Stimulated activated naive B cell treated with anti-CD40 and anti-IgM and Interleukin-4, amounts not matched to agents 10 μg/mL and 1 μg/mL and 100 μg/mL, for 72 hours (primary cell): ENCODE data around the gene MAD1L1.
A peak's percentile ranks its signal among the peaks of the same experiment; 100 is the strongest.
"Not testable (repeated sequence)": the region's sequence is repeated elsewhere in the genome, so short reads cannot be mapped to it uniquely, and the experiment has no call there.

Experiments
- ATAC-seq, 2 donors: fragments of 150-1000 bp; cut with Tn5 transposase; replicated peaks; 2 replicates each; pipeline ENCODE4 v1.10.0; 2021; ENCODE audit warnings: moderate library complexity in 1 of 2
- DNase-seq: peaks from one replicate; pipeline ENCODE4 v3.0.0; 2021
- H3K27ac Mint-ChIP-seq: one replicate; pipeline ENCODE4 v1.8.0; 2022; ENCODE audit warnings: mild to moderate bottlenecking, mixed read lengths
- H3K27me3 Mint-ChIP-seq, 2 donors: one replicate each; pipeline ENCODE4 v1.8.0; 2022; ENCODE audit warnings: mixed read lengths in 2 of 2
- H3K36me3 Mint-ChIP-seq, 2 donors: one replicate each; pipeline ENCODE4 v1.8.0; 2022; ENCODE audit warnings: mixed read lengths in 2 of 2, mild to moderate bottlenecking in 1 of 2
- H3K4me1 Mint-ChIP-seq, 2 donors: one replicate each; pipeline ENCODE4 v1.8.0; 2022; ENCODE audit warnings: mixed read lengths in 2 of 2, mild to moderate bottlenecking in 1 of 2
- H3K4me3 Mint-ChIP-seq, 2 donors: one replicate each; pipeline ENCODE4 v1.8.0; 2022; ENCODE audit warnings: mild to moderate bottlenecking in 2 of 2, mixed read lengths in 2 of 2, moderate library complexity in 1 of 2
- H3K9me3 Mint-ChIP-seq, 2 donors: one replicate each; pipeline ENCODE4 v1.8.0; 2022; ENCODE audit warnings: mixed read lengths in 2 of 2, mild to moderate bottlenecking in 1 of 2

Gene MAD1L1

GRCh38 chr7:1972744-1973143, 260.0 kb downstream of the MAD1L1 start:
- no peak for ATAC-seq
- peak overlapping the region; percentile 82 for H3K27ac Mint-ChIP-seq
- no peaks in the 10 kb centered on the region for H3K9me3 Mint-ChIP-seq
- H3K4me1 Mint-ChIP-seq = peaks cover 21 to 50% of the 10 kb centered on the region in 2 donors
- H3K4me3 Mint-ChIP-seq = no peak overlapping the region
- no peak for DNase-seq
- H3K36me3 Mint-ChIP-seq = peaks cover 43 to 65% of the 10 kb centered on the region in 2 donors
- no peaks in the 10 kb centered on the region for H3K27me3 Mint-ChIP-seq

GRCh38 chr7:1971946-1972654, 260.6 kb downstream of the MAD1L1 start:
- DNase-seq (no peak), ATAC-seq (no peak)
- Mint-ChIP-seq H3K4me3 (no peak overlapping the region), H3K27me3 (no peaks in the 10 kb centered on the region), H3K36me3 (peaks cover 47 to 67% of the 10 kb centered on the region in 2 donors), H3K9me3 (no peaks in the 10 kb centered on the region), H3K4me1 (peaks cover 27 to 57% of the 10 kb centered on the region in 2 donors), H3K27ac (no peak overlapping the region)

DNA sequence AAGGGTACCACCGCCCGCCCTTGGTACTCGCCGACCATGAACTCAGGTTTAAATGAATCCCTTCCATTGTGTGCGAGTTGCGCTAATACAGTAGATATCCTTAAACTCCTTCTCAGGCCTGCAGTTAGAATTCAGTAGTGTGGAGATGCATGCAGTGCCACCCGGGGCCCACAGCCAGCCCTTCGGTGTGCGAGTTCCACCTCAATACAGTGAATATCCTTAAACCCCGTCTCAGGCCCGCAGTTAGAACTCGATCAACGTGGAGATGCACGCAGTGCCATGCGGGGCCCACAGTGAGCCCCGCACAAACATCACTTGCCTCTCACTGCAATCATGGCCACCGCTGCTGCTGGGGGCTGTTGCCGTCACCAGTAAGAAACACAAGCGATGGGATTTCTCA, 261.9 kb downstream of the MAD1L1 start:
- Mint-ChIP-seq H3K36me3 (peaks cover 42 to 68% of the 10 kb centered on the region in 2 donors), H3K4me1 (peaks cover 29 to 61% of the 10 kb centered on the region in 2 donors), H3K9me3 (no peaks in the 10 kb centered on the region), H3K4me3 (no peak overlapping the region), H3K27me3 (no peaks in the 10 kb centered on the region), H3K27ac (peak overlapping the region; percentile 51)
- DNase-seq (no peak), ATAC-seq (no peak)

GRCh38 chr7:1970285-1970660, 262.5 kb downstream of the MAD1L1 start:
- not testable (repeated sequence) for ATAC-seq, H3K27ac Mint-ChIP-seq, H3K9me3 Mint-ChIP-seq, H3K27me3 Mint-ChIP-seq, DNase-seq, H3K4me3 Mint-ChIP-seq
- Mint-ChIP-seq H3K4me1 (peaks cover 31 to 55% of the 10 kb centered on the region in 2 donors), H3K36me3 (peaks cover 41 to 68% of the 10 kb centered on the region in 2 donors)

DNA sequence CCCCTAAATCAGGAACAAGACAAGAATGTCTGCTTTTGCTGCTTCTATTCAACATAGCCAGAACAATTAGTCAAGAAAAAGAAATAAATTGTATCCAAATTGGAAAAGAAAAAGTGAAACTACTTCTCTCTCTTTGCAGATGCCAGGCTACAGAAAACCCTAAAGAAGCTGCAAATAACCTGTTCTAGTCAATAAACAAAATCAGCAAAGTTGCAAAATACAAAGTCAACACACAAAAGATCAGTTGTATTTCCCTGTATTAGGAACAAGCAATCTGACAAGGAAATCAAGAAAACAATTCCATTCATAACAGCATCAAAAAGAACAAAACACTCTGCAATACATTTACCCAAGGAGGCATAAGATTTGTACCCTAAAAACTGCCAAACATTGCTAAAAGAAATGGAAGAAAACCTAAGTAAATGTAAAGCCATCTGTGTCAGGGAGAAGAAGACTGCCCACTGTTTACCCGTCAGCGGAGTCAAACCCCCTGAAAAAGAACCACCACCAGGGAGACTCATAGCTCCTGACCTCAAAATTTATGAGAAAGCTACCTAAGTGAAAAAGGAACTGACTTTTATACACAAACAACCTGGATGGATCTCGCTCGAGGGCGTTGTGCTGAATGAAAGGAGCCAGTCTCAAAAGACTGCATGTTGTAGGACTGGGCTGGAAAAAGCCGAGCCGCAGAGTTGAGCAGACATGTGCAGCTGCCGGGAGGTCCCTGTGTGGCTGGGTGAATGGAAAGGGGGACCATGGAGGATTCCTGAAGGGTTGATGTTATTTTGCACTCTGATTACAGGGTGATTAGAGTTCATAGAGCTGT, 263.1 kb downstream of the MAD1L1 start:
- peaks cover 45 to 71% of the 10 kb centered on the region in 2 donors for H3K36me3 Mint-ChIP-seq

DNA sequence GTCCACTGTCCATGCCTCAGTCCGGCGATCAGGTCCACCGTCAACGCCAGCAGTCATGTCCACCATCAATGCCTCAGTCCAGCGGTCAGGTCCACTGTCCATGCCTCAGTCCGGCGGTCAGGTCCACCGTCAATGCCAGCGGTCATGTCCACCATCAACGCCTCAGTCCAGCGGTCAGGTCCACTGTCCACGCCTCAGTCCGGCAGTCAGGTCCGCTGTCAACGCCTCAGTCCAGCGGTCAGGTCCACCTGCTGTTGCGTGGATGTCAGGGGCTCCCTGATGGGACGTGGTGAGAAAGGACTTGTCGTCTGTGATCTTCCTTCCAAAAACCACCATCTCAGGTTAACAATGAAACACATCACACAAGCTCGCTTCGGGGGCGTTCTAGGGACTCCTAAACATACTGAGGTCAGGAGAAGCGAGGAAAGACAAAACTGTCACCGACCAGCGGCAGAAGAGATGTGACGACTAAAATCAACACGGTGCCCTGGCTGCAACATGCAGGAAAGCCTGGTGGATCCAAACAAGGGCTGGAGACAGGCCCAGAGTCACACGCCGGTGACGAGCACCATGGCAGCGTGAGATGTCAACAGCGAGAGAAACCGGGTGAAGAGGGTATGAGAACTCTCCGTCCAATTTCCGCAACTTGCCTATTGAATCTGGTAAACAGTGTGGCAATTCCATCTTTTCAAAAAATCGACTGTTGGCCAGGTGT, 264.2 kb downstream of the MAD1L1 start:
- DNase-seq (no peak), ATAC-seq (no peak)
- H3K9me3 Mint-ChIP-seq = no peaks in the 10 kb centered on the region
- no peak overlapping the region for H3K4me3 Mint-ChIP-seq
- no peak overlapping the region for H3K27ac Mint-ChIP-seq
- H3K36me3 Mint-ChIP-seq = peaks cover 47 to 74% of the 10 kb centered on the region in 2 donors
- H3K4me1 Mint-ChIP-seq = peaks cover 31 to 53% of the 10 kb centered on the region in 2 donors
- no peaks in the 10 kb centered on the region for H3K27me3 Mint-ChIP-seq

More for the DNA sequence above, 263.1 kb downstream of the MAD1L1 start:
- DNase-seq = no peak
- Mint-ChIP-seq H3K27ac (peak overlapping the region; percentile 87), H3K4me3 (peak overlapping the region; percentile 17 to 29), H3K4me1 (peaks cover 31 to 53% of the 10 kb centered on the region in 2 donors), H3K27me3 (no peaks in the 10 kb centered on the region), H3K9me3 (no peaks in the 10 kb centered on the region)
- ATAC-seq = peak; percentile 75 to 80

- Mint-ChIP-seq H3K4me3 (peak overlapping the region; percentile 18 to 37), H3K4me1 (peaks cover 28 to 53% of the 10 kb centered on the region in 2 donors), H3K9me3 (no peaks in the 10 kb centered on the region), H3K27ac (peak overlapping the region; percentile 76), H3K36me3 (peaks cover 45 to 73% of the 10 kb centered on the region in 2 donors), H3K27me3 (no peaks in the 10 kb centered on the region)
- ATAC-seq (peak; percentile 68 to 79), DNase-seq (no peak)
Observed at GRCh38 chr7:1967512-1968396, 265.0 kb downstream of the MAD1L1 start.

- peaks cover 50 to 77% of the 10 kb centered on the region in 2 donors for H3K36me3 Mint-ChIP-seq
- peak overlapping the region; percentile 48 for H3K27ac Mint-ChIP-seq
Observed at GRCh38 chr7:1966631-1967200, 266.0 kb downstream of the MAD1L1 start.

DNA sequence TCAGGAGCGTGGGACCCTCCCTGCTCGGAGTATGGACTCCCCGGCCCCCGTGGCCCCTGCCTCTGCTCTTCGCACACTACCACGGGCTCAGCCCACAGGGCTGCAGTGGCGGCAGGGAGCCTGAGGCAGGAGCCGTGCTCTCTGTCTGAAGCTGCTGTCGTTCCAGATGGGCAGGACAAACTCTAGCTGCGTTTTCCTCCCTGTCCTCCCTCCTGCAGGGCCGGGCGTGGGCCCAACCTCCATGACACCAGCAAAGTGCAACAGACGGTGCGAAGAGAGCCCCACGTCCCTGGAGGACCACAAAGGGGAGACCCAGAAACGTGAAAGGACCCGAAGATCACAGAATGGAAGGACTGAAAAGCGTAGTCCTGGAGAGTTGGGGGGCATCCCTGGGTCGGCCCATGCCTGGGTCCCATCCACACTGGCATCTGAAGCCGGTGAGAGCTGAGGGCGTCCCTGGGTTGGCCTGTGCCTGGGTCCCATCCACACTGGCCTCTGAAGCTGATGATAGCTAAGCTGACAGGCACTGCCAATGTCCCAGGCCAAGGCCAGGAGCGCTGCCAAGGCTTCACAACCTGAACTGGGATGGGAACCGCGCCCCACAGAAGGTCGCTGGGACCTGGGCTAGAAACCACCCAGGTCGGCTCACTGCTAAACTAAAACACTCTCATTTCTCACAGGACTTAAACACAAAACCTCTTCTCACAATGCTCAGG, 267.0 kb downstream of the MAD1L1 start:
- peaks cover 27 to 45% of the 10 kb centered on the region in 2 donors for H3K4me1 Mint-ChIP-seq
- DNase-seq (no peak), ATAC-seq (no peak)
- H3K36me3 Mint-ChIP-seq = peaks cover 53 to 79% of the 10 kb centered on the region in 2 donors
- H3K27me3 Mint-ChIP-seq = no peaks in the 10 kb centered on the region
- peak overlapping the region; percentile 83 for H3K27ac Mint-ChIP-seq
- H3K4me3 Mint-ChIP-seq = no peak overlapping the region
- peaks cover 7 to 11% of the 10 kb centered on the region in 2 donors for H3K9me3 Mint-ChIP-seq

More at GRCh38 chr7:1966631-1967200, 266.0 kb downstream of the MAD1L1 start:
- Mint-ChIP-seq H3K4me1 (peaks cover 30 to 49% of the 10 kb centered on the region in 2 donors), H3K9me3 (peaks cover 2 to 5% of the 10 kb centered on the region in 2 donors), H3K4me3 (peak overlapping the region in 1 of 2 donors; percentile 20), H3K27me3 (no peaks in the 10 kb centered on the region)
- DNase-seq (no peak), ATAC-seq (no peak)

GRCh38 chr7:1964913-1965578, 267.7 kb downstream of the MAD1L1 start:
- Mint-ChIP-seq H3K27me3 (no peaks in the 10 kb centered on the region), H3K4me3 (no peak overlapping the region), H3K27ac (no peak overlapping the region), H3K9me3 (peaks cover 7 to 12% of the 10 kb centered on the region in 2 donors), H3K4me1 (peaks cover 27 to 40% of the 10 kb centered on the region in 2 donors), H3K36me3 (peaks cover 58 to 85% of the 10 kb centered on the region in 2 donors)
- DNase-seq (no peak), ATAC-seq (no peak)

GRCh38 chr7:1964211-1964912, 268.4 kb downstream of the MAD1L1 start:
- H3K4me3 Mint-ChIP-seq = no peak overlapping the region
- H3K4me1 Mint-ChIP-seq = peaks cover 26 to 37% of the 10 kb centered on the region in 2 donors
- peaks cover 7 to 12% of the 10 kb centered on the region in 2 donors for H3K9me3 Mint-ChIP-seq
- DNase-seq (no peak), ATAC-seq (no peak)
- peak overlapping the region; percentile 56 for H3K27ac Mint-ChIP-seq
- H3K27me3 Mint-ChIP-seq = no peaks in the 10 kb centered on the region
- H3K36me3 Mint-ChIP-seq = peaks cover 60 to 85% of the 10 kb centered on the region in 2 donors

DNA sequence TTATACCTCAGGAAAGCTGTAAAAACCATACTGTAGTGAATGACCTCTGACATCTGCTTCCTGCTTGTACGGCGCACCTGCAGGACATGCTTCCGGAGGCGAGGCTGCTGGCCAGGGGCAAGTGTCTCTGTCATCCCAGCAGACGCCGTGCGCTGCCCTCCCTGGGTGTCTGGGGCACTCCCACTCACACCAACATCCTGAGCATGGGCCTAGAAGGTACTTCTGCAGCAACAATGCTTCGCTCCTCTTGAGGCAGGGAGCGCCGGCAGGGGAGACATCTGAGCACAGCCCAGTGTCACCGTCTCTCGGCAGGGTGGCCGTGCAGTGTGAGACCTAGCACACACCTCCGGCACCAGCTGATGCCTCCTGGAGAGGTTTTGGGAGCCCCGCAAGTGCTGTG, 269.2 kb downstream of the MAD1L1 start:
- ATAC-seq (no peak), DNase-seq (no peak)
- H3K27ac Mint-ChIP-seq = no peak overlapping the region
- peaks cover 7 to 12% of the 10 kb centered on the region in 2 donors for H3K9me3 Mint-ChIP-seq
- no peaks in the 10 kb centered on the region for H3K27me3 Mint-ChIP-seq
- H3K4me3 Mint-ChIP-seq = no peak overlapping the region
- peaks cover 27 to 29% of the 10 kb centered on the region in 2 donors for H3K4me1 Mint-ChIP-seq
- H3K36me3 Mint-ChIP-seq = peaks cover 63 to 89% of the 10 kb centered on the region in 2 donors
